ENCODE measurements around the gene UROS.

UROS gene

DNA sequence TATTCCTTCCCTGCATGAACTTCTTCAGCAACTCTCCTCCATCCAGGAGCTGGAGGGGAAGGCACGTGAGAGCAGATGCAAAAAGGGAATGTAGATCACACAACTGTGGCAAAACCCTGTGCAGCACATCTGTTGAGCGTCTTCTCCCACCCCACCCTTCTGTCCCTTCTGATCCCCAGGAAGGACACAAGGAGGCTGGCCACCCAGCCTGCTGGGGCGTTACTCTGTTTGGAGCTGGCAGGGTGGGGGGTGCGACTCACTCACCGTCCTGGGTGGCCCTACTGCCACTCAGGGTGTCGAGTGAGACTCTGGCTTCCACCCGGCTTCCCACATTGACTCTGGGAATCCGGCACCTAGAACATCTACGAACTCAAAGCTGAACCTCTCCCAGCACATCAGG, 37.3 kb downstream of the UROS start:
- no peak for DNase-seq

DNA sequence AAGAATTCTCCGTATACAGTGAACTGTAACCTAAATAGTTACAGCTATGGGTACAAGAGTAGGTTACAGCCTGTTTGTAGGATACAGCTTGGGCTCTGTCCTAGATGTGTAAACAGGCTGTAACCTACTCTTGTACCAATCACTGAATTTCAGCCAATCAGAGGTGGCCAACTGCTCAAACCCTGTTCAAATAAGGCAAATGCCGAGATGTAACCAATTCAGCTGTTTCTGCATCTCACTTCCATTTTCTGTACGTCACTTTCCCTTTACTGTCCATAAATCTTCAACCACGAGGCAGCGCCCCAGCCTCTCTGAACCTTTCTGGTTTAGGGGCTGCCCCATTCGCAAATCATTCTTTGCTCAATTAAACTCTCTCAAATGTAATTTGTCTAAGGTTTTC, 39.1 kb downstream of the UROS start:
- DNase-seq: no peak

DNA sequence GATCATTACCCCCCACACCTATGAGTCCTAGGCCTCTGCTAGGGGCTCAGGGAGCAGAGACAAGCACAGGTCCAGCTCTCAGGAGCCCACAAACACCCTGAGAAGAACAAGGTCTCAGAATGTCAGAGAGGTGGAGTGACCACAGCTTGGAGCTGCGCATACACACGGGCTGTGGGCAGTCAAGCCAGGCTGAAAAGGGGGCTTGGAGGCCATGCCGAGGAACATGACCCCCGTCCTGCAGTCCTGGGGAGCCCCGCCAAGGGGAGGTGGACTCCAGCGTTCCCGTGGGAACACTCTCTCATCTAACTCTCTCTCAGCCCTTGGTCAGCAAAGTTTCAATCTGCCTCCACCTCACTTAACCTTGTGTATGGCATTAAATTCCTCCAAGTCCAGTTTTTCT, 39.6 kb downstream of the UROS start:
- DNase-seq: no peak

DNA sequence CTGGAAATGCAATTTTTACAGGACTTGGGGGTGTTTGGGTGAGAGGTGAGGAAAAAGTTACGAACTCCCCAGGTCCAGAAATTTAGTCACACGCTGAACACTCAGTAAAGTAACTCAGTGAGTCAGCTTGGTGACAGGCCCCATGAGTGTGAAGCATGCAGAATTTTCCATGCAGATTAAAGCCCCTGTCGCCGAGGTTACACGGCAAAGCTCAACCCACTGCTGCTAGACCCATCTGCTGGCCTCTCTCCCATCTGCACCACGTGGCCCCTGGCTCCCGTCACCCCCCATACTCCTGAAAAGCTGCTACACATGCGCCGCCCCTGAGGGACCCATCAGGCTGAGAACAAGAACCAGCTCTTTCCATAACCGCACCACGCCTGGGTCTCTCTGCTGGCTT, 40.4 kb downstream of the UROS start:
- DNase-seq: no peak

DNA sequence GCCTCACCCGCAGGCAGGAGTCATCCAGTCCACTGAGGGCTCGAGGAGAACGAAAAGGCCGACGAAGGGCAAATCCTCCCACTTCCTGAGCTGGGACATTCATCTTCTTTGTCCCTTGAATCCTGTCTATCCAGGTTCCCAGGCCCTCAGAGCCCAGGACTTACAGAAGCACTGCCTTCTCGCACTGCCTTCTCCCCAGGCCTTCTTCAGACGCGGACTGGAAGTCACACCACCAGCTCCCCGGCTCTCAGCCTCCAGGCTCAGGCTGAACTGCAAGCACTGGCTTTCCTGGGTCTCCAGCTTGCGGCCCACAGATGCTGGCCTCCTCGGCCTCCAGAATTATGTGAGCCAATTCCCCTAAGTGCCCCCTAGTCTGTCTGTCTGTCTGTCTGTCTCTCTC, 41.0 kb downstream of the UROS start:
- DNase-seq: no peak

DNA sequence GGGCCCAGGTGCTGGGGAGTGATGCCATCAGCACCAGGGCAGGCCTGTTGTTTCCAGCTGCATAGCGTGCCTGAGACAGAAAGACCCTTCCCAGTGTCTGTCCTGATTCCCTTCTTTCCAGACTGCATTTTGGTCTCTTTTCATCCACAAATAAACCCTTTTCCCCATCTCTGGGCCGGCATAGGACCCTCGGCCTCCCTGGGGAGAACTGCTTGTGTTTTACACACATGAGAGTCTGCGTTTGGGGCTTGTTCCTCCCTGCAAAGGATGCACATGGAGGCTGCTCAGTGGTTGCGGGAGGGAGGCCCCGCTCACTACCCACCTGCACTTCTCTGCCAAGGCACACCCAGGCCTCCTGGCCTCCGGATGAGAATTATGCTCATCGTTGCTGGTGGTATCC, 41.7 kb downstream of the UROS start:
- DNase-seq: no peak

DNA sequence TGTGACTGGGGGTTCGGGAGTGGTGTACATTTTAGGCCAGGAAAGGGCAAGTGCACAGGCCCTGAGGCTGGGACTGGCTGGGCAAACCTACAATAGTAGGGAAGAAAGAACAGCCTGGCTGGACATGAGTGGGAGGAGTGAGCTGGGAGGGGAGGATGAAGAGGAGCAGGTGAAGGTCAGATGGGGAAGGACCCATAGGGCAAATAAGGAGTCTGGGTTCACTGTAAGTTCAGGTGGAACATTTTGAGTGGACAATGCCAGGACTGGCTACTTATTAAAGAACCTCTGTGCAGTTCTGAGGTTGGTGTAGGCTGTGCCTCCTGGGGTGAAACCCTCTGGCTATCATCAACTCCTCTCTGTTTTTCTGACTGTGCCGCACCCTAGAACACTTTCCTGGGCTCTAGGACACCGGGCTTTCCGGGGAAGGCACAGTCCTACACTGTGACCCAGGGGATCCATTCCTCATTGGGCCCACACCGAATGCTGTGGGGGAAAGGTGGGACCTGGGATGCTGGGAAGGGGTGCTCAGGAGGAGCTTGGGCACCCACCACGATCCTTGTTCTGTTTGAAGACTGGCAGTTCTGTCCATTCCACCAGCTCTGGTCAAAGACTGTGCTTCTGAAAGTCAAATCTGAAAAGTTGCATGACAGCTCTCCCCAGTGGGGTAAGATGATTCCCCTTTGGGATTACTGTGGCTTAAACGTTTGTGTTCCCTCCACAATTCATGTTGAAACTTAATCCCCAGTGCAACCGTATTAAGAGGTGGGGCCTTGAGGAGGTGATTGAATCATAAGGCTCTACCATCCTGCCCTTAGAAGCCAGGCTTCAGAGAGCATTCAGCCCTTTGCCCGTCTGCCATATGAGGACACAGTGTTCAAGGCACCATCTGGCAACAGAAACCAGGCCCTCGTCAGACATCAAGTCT, 43.4 kb downstream of the UROS start:
- DNase-seq: no peak

DNA sequence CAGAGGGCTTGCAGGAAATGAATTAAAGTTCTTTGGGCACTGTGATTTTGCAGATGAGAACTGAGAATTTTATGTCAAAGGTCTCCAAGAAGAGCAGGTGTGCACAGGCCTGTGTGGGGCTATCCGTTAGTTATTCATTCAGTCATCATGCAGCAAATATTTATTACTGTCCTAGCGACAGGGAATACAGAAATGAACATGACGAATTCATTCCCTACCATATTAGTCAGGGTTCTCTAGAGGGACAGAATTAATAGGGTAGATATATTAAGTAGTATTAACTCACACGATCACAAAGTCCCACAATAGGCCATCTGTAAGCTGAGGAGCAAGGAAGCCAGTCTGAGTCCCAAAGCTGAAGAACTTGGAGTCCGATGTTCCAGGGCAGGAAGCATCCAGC, 44.5 kb downstream of the UROS start:
- DNase-seq: no peak

DNA sequence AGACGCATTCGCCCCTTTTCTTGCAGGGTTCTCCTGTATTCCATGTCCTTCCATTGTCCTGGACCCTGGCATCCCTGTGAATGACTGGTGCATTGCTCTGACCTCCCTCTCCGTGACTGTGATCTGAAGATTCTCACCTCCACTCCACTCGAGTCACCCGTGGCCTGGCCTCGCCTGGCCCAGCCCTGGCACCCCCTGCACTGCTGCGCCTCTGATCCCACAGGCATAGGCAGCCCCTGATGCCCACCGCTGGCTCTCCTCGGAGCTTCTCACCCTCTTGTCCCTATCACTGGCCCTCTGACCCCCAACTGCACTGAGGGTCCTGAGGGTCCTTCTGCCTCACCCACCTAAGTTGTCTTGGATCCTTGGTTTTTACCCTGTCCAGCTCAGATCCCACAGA, 45.3 kb downstream of the UROS start:
- no peak for DNase-seq

DNA sequence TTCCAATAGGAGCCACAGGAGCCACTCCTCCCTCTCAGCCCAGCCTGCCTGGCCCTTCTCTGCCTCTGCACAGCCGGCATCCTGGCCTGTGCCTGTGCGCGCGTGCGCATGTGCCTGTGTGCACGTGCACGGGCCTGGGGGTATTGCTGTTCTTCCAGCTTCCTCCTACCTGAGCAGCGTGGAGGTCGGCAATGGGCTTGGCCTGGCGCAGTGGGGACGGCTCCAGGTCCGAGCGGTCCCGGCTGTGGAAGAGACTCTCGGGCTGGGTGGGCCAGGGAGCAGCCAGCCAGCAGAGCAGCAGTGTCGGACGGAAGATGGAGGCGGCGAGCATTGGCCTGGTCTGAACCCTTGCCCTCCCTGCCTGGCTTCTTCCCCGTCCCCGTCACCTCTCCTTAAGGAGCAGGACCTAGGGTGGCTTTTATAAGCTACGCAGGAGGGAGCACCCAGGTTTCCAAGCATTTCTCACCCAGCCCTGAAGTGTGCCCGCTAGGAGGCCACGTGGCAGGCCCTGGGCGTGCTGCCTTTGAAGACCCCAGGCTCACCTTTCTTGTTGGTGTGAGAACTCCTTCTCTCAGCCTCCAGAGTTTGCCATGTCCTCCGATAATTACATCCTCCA, 47.5 kb downstream of the UROS start, which contains the start of gene MMP21:
TSS of gene MMP21 (minus strand) at position 331 of the 616 bp plus-strand sequence. CDS start at position 331, 0 bp downstream.
- no peak for DNase-seq

DNA sequence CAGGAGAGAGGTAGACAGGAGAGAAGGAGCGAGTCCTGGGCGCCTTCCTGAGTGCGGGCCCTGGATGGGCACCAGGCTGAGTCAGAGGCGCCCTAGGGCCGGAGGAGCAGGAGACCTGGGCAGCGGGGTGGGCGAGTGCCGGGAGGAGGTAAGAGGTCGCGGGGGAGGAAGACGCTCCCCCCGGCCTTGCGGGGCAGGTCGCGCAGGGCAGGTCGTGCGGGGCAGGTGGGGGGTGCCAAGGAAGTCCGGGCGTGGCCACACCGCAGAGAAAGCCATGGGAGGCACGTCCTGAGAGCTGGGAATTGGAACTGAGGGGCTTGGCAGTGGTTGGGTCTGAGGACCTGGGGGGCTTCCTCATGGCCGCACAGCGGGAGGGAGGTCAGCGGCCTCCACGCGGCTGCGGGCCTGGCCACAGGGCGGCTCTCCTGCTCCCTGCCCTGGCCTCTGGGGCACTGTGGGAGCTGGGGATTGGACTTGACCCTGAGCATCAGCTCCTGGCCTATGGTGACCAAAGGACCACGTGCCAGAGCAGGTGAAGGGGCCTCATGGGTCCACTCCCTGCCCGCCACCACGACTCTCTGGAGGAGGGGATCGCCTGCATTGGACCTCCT, 48.4 kb downstream of the UROS start:
- DNase-seq: no peak

DNA sequence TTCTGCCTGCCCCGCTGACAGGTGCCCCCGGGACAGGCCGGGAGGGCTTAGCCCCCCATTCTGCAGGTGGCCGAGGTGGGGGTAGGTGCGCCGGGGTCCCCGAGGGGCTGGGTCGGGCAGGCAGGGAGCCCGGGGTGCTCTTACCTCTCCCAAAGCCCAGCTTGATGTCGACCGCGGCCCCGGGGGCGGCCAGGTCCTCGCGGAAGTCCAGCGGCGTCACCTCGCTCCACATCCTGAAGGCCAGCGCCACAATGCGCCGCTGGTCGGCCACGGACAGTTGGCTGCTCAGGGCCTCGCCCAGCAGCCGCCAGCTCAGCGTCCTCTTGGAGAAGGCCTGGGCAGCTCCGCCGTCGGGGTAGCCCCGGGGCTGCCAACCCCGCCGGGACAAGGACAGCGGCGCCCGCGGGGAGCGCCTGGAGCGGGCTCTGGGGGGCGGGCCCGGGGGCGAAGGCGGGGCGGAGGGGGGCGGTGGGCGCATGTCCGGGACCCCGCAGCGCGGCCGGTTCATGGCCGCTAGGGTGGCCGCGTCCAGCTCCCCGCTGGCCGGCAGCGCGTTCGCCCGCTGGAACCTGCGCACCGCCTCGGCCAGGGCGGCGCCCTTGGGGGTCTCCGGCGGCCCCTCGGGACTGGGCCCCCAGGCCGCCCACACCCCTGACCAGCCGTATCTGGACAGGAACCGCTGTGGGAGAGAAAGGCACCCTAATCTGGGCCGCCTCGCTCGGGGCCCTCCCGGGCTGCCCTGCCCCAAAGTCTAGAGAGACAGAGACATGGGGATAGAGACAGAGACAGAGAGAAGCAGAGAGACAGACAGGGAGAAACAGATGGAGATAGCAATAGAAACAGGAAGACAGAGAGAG, 49.1 kb downstream of the UROS start:
- no peak for DNase-seq

DNA sequence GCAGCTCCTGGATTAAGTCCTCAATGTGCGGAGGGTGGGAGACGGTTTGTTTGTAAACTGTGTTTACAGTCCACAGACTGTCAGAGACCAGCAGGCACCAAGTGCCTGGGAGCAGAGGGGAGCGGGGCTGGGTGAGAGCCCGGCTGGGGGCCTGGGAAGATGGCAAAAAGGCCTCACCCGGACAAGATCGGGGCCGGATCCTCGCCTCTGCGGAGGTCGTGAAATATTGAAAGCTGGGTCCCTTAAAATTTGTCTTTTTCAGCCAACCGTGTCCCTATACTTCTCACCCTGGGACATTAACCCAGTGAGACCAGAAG, 50.2 kb downstream of the UROS start:
- no peak for DNase-seq

DNA sequence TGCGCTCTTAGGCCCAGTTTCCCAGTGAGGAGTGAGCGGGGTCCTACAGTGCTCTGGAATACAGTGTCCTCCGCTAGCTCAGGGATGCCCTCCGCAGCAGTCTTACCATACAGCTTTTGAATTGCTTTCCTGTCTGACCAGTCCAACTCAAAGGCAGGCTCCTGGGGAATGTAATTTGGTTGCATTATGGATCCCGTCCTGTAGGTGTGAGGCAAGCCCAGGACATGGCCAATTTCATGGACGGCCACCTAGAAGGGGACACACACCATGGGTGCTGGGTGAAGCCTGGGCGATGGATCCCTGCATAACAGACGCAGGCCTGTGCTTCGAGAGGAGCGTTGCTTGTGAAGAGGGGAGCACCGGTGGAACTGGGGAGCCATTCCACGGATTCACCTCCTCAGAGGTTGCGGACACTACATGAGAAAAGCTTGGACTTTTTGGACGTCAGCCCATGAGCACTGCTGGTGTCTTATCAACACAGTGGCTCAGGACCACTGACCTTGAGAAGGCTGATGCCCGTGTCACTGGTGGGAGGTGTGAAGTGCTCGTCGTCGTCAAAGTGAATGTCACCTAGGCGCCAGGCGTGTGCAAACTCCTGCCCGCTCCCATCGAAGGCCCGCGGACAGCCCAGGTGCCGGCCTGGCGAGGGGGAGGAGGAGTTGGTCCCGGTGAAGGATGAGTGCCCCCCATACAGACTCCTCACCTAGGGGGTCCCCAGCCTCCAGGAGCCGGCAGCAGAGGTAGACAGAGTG, 50.8 kb downstream of the UROS start:
- DNase-seq: no peak

DNA sequence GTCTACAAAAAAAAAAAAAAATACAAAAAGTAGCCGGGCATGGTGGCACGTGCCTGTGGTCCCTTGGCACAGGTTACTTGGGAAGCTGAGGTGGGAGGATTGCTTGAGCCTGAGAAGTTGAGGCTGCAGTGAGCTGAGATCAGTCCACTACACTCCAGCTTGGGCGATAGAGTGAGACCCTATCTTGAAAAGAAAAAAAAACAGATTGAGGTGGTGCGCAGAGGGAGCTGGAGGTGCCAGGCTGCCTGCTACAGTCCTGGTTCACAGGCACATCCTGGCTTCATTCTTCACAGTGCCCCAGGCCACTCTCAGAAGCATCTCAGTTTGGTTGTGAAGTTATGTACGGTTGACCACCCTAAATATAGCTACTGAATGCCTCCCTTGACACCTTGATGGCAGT, 52.2 kb downstream of the UROS start:
- no peak for DNase-seq

DNA sequence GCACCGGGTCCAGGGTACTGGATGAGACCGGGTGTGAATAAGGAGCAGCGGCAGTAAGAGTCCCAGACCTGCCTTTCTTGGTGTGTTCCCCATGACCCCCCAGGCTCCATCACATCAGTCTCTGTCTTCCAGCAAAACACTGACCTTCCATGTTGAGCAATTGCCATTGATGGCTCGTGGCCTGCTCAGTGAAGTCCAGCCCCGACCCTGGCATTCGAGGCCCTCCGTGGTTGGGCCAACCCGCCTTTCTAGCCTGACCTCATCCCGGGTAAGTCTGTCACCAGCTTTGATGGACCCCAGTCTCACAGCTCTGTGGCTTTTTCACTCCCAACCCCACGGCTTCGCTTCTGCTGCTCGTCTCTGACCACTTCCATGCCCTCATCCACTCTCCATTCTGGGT, 53.9 kb downstream of the UROS start:
- DNase-seq: no peak

DNA sequence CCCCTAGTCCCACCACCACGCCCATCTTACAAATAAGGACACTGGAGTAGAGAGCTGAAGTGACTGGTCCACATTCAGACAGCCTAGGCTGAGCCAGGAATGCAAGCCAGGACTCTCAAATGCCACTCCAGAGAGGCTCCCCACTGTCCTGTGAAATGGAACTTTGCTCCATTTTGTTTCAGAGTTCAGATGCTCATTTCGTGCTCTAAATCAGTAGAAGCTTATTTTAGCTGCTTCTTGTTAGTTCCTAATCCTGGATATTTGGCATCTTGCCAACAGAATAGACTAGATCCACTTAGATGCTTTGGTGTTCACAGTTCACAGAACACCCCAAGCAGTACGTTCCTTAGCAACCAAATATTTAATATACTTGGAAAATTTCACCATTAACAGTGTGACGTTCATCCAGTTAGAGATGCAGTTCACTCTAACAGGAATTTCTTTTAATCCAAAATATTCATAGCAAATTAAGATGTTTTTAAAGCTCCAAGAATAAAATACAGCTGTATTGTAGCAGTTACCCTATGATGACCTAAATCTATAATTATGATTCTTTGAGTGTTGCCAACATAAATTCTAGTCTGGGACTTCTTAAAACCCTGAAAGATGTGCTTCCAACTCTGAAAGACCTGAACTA, 54.7 kb downstream of the UROS start:
- no peak for DNase-seq

DNA sequence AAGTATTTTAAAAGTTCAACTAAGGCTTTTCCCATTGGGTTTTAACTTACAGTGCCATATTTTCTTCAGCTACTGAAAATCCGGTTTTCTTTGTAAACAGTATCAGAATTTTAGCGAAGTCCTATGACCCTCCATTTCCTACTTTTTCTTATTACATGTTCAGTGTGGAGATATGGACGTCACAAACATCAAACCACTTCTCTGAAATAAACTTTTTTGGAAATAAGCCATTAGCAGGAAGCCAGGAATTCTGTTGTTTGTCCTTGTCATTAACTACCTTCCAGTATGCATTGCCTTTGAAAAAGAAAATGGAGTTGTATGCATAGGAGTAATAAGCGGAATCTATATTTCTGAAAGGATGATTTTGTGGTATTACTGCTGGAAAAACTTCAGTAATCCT, 56.5 kb downstream of the UROS start:
- no peak for DNase-seq

DNA sequence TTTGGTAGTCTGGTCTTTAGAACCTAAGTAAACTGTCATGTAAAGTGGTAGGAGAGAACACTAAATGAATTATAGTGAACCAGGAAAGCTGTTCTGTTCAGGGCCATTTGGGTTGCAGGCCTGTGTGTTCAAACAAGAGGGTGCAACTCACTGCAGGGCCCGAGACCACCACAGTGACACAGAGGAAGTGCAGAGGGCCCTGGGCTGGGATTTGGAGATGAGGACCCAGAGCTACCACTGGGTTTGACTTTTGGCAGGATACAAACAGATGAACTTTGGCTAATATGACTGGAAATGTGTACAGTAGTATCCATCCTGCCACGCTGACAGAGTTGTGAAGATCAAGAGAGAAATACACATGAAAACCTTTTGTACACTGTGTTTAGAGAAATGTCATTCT, 57.2 kb downstream of the UROS start:
- DNase-seq: no peak

DNA sequence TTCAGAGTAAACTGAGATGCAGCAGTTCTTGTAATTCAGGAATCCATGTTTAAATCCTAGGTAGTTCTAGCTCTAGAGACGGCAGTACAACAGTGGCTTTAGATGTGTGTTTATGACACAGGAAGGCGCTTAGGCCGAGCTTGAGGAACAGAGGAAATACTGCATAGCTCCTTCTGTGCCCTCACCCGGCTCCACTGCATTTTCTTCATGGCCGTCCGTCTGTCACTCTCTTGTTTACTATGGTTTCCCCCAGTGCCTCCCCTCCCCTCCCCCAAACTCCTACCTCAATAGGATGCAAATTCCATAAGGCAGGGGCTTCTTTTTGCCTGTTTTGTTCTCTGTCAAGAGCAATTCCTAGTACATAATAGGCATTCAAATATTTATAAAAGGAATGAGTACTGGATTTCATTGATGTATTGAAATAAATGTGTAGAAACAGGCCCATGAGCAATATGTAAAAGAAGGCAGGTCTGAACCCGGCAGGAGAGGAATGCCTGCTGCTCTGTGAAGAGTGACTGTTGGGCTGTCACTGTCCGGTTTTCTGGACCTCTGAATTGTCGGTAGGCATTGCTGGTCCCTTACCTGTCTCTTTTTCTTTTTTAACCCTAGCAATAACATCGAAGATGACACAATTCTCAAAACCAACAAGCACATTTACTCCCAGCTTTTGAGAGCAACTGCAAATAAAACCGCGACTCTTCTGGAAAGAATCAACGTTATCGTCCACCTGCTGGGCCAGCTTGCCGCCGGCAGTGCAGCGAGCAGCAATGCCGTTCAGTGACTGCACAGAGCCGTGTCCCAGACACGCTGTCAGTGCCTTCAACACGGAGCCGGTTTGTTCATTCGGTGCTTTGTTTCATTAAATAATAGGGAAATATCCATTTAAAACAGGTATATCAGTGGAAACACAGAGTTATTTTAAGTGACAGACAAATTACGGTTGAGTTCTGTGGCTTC, 60.1 kb downstream of the UROS start:
- DNase-seq: no peak

DNA sequence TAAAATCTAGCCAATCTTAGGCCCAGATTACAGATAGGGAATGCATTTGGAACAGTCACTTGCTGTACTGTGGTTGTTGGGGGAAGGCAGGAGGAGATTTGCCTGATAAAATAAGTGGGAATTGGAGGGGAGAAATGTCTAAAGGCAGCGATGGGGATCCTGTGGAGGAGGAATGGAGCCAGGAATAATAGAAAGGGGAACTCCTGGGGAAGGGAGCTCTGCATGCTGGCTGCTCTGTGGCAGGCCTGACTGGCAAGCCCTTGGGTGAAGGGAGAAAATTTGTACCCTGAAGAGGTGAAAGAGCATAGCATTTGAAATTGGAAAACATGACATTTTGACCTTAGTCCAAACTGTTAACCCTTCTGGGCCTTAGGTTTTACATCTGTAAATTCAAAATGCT, 61.1 kb downstream of the UROS start:
- DNase-seq: no peak

All from NCI-H1436 treated with DMSO at 0.1 percent for 48 hours (cell line).